A549 (cell line): ENCODE results near the gene USP34. TPM values are rescaled to one million over a fixed set of nuclear protein-coding genes. Genes with fewer than 3 reads are reported as not detected.
A peak's percentile ranks its signal among the peaks of the same experiment; 100 is the strongest.

ENCODE experiments used
- ATAC-seq, 2 experiments: fragments of 200-7000 bp in 1 of 2; fragments of >200 bp in 1 of 2; cut with Nextera tagmentation in 1 of 2; cut with Tn5 transposase in 1 of 2; 3 replicates each; pipeline versions ENCODE4 v1.8.0 to v1.9.1; 2018 to 2020; ENCODE audit warnings: mild to moderate bottlenecking in 1 of 2, moderate library complexity in 1 of 2
- CTCF ChIA-PET: fragments of 300-600 bp; sonication (Branson Sonifier 250); formaldehyde crosslinking; extraction: SDS; loops from one replicate; lab custom pipeline; 2021; ENCODE audit warnings: antibody characterized with exemption, inconsistent platforms; lab: Yijun Ruan, JAX
- POLR2A ChIA-PET: fragments of 350-600 bp; formaldehyde crosslinking; extraction: SDS; loops from one replicate; lab custom pipeline; 2021; ENCODE audit warnings: antibody characterized with exemption, inconsistent platforms; lab: Yijun Ruan, JAX
- DNase-seq, 2 experiments: peaks; one replicate each; pipeline versions ENCODE4 v3.0.0 to v3.0.0-alpha.2; 2011 to 2016; ENCODE audit warnings: low read depth in 1 of 2, low spot score in 1 of 2
- FAIRE-seq: peaks from 2 replicates; lab custom pipeline; 2011; peaks lifted over from hg19 to GRCh38; lab: Jason Lieb, UNC
- H3K27ac ChIP-seq, 2 experiments: fragments of >200 bp; sonication (Bioruptor Twin); formaldehyde crosslinking; 3 replicates each; pipeline ENCODE4 v1.5.1; 2016 to 2017
- H3K4me1 ChIP-seq: fragments of >200 bp; sonication (Bioruptor Twin); formaldehyde crosslinking; 3 replicates; pipeline ENCODE4 v1.6.1; 2016
- H3K4me2 ChIP-seq: fragments of >200 bp; sonication (Bioruptor Twin); formaldehyde crosslinking; 3 replicates; pipeline ENCODE4 v1.6.1; 2016
- H3K4me3 ChIP-seq: fragments of >200 bp; sonication (Bioruptor Twin); formaldehyde crosslinking; 3 replicates; pipeline ENCODE4 v1.5.1; 2016
- H3K9me3 ChIP-seq: fragments of >200 bp; sonication (Bioruptor Twin); formaldehyde crosslinking; 3 replicates; pipeline ENCODE4 v1.6.1; 2016
- BHLHE40 ChIP-seq: IDR thresholded peaks from 2 replicates; pipeline ENCODE4 v1.6.1; 2012; ENCODE audit warnings: low read depth, low read length, inconsistent platforms
- EHF ChIP-seq: fragments of 250-450 bp; sonication (Bioruptor Pico); IDR thresholded peaks from 2 replicates; pipeline ENCODE4 v1.5.0; 2020; ENCODE audit warnings: mild to moderate bottlenecking
- ELK1 ChIP-seq: fragments of 150-350 bp; IDR thresholded peaks from 2 replicates; pipeline ENCODE4 v1.6.1; 2014; ENCODE audit warnings: low read depth, mild to moderate bottlenecking, low read length
- ESRRA ChIP-seq: fragments of 150-350 bp; IDR thresholded peaks from 2 replicates; pipeline ENCODE4 v1.6.1; 2014; ENCODE audit warnings: mild to moderate bottlenecking, low read length, borderline replicate concordance
- FOSB ChIP-seq: fragments of 250-450 bp; sonication (Bioruptor Pico); IDR thresholded peaks from 2 replicates; pipeline ENCODE4 v1.5.0; 2020; ENCODE audit warnings: mild to moderate bottlenecking, moderate library complexity
- GATA3 ChIP-seq: IDR thresholded peaks from 2 replicates; pipeline ENCODE4 v1.6.1; 2012; ENCODE audit warnings: borderline replicate concordance
- HMGXB4 ChIP-seq: fragments of 250-450 bp; sonication (Bioruptor Pico); IDR thresholded peaks from 2 replicates; pipeline ENCODE4 v1.5.0; 2021; ENCODE audit warnings: mild to moderate bottlenecking, moderate library complexity, borderline replicate concordance
- HOXA7 ChIP-seq: fragments of 250-450 bp; sonication (Bioruptor Pico); IDR thresholded peaks from 2 replicates; pipeline ENCODE4 v1.5.0; 2020; ENCODE audit warnings: mild to moderate bottlenecking, moderate library complexity
- HOXB5 ChIP-seq: fragments of 250-450 bp; sonication (Bioruptor Pico); IDR thresholded peaks from 2 replicates; pipeline ENCODE4 v1.5.0; 2020; ENCODE audit warnings: mild to moderate bottlenecking, moderate library complexity
- MAX ChIP-seq: IDR thresholded peaks from 2 replicates; pipeline ENCODE4 v1.6.1; 2012
- MAZ ChIP-seq: fragments of 150-350 bp; IDR thresholded peaks from 2 replicates; pipeline ENCODE4 v1.6.1; 2014; ENCODE audit warnings: antibody characterized with exemption, low read depth, low read length, borderline replicate concordance
- NPAS2 ChIP-seq: fragments of 250-450 bp; sonication (Bioruptor Pico); IDR thresholded peaks from 2 replicates; pipeline ENCODE4 v1.8.0; 2022; ENCODE audit warnings: mild to moderate bottlenecking, moderate library complexity, borderline replicate concordance
- NR3C1 ChIP-seq: fragments of >200 bp; sonication (Bioruptor Twin); formaldehyde crosslinking; IDR thresholded peaks from 3 replicates; pipeline ENCODE4 v1.6.1; 2017
- PBX3 ChIP-seq: IDR thresholded peaks from 2 replicates; pipeline ENCODE4 v1.6.1; 2012
- POLR2AphosphoS2 ChIP-seq: conservative IDR thresholded peaks from 2 replicates; pipeline ENCODE4 v1.6.1; 2012; ENCODE audit warnings: low read length, improper control_type of control experiment, inconsistent platforms
- RFX5 ChIP-seq: fragments of 450-650 bp; IDR thresholded peaks from 2 replicates; pipeline ENCODE4 v1.7.1; 2014; ENCODE audit warnings: antibody characterized with exemption, mild to moderate bottlenecking, moderate library complexity
- RNF2 ChIP-seq: fragments of 200-600 bp; sonication (generic); IDR thresholded peaks from 2 replicates; pipeline ENCODE4 v1.6.1; 2016; ENCODE audit warnings: low read depth, mild to moderate bottlenecking, antibody characterized with exemption, moderate library complexity, borderline replicate concordance
- ZC3H11A ChIP-seq: fragments of 450-650 bp; IDR thresholded peaks from 2 replicates; pipeline ENCODE4 v1.6.1; 2014; ENCODE audit warnings: antibody characterized with exemption, mild to moderate bottlenecking
- WGBS: methylation state at CpG from one replicate; pipeline ENCODE4 v1.1.6; 2017; ENCODE audit errors: missing lambda C conversion rate; 5-methylcytosine and 5-hydroxymethylcytosine counted together
- polyA plus RNA-seq, 4 experiments: library from polyadenylated mRNA; depleted of rRNA in 3 of 4; stranded (reverse); fragments of >200 nt; fragmentation: RNase III in 1 of 4; extraction: RNeasy Plus Mini Kit Qiagen cat#74134 plus additional on column Dnase treatment in 1 of 4; gene quantifications; 2 replicates in 3 of 4; 3 replicates in 1 of 4; pipeline ENCODE4 v1.2.3, GENCODE V29; 2011 to 2017
- TF ChIP-seq, protein P1 (sequence below): fragments of >200 bp; sonication (Bioruptor Twin); formaldehyde crosslinking; IDR thresholded peaks from 3 replicates; pipeline ENCODE4 v1.6.1; 2016

Gene USP34
- polyA plus RNA-seq, 2 of the 4 experiments (the other 2 are of a cell fraction), result 47.7 to 132 TPM

DNA sequence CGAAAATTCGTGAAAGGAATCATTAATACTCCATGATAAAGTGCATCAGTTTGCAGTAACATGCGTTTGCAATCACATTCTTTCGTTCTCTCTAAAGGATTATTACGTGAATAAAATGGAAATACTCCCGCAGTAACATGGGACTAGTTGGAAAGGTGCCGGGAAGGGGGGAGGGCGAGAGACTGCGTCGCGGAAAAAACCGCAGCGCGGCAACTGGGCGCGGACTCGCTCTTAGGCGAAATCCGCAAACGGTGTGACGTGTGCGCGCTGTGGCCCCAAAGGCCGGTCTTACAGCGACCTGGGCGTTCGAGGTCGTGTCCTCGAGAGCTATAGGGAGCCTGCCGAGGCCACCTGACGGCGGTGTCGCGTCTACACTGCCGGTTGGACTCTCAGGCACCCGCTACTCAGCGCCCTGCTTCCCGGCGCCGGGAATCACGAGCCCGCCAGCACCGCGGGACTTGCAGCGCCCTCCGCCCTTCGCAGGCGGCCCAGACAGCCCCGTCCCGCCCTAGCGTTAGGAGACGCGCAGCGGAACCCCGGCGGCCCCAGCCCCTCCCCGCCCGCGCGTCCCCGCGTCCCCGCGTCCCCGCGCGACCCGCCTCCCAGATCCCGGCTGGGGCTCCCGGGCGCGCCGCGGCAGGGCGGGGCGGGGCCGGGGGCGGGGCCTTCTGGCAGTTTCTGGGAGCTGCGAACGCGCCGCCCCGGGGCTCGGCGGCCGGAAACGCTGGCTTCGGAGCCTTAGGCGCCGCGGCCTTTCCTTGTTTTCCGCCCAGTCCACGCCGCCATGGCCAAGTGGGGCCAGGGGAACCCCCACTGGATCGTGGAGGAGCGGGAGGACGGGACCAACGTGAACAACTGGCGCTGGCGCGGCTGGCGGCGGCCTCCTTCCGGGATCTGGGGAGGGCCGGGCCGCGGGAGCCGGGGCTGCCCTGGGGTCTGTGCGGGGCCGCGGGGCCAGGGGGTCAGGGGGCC, 293.8 kb downstream of the USP34 start (continued):
- peak; percentile 63; the same call in 1 of the 2 replicates for TF ChIP-seq ESRRA
- TF ChIP-seq, protein P1, sequence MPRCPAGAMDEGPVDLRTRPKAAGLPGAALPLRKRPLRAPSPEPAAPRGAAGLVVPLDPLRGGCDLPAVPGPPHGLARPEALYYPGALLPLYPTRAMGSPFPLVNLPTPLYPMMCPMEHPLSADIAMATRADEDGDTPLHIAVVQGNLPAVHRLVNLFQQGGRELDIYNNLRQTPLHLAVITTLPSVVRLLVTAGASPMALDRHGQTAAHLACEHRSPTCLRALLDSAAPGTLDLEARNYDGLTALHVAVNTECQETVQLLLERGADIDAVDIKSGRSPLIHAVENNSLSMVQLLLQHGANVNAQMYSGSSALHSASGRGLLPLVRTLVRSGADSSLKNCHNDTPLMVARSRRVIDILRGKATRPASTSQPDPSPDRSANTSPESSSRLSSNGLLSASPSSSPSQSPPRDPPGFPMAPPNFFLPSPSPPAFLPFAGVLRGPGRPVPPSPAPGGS, result peak; percentile 88

GRCh38 chr2:61175036-61175435, 295.9 kb downstream of the USP34 start:
- Histone ChIP-seq H3K4me3 (no peak overlapping the region), H3K9me3 (no peaks in the 10 kb centered on the region), H3K4me2 (no peak overlapping the region), H3K27ac (no peak overlapping the region), H3K4me1 (peaks cover 26% of the 10 kb centered on the region)
- 95% methylated on average over 8 of the region's 8 CpGs for WGBS
- ATAC-seq (no peak), FAIRE-seq (no peak), DNase-seq (no peak)
- ChIA-PET POLR2A (interaction anchor here (0.8 kb wide), 1 partner anchor 13 kb away, joined by 3 read pairs; no protein-coding TSS in a partner anchor), CTCF (interaction anchor here (0.6 to 2.0 kb wide), 2 partner anchors 11 to 154 kb away, joined by 3 to 8 read pairs; no protein-coding TSS in a partner anchor)
- no peak for TF ChIP-seq MAZ
- TF ChIP-seq RFX5, result no peak
- TF ChIP-seq ZC3H11A, result no peak
- no peak for TF ChIP-seq HOXA7 (CRISPR knock-in tag)
- no peak for TF ChIP-seq PBX3

- Histone ChIP-seq H3K9me3 (no peaks in the 10 kb centered on the region), H3K4me2 (no peak overlapping the region), H3K27ac (no peak overlapping the region), H3K4me3 (no peak overlapping the region), H3K4me1 (peaks cover 7% of the 10 kb centered on the region)
- POLR2A ChIA-PET, result no interaction called here
- WGBS, result 86% methylated on average over 4 of the region's 4 CpGs
- DNase-seq, result no peak
- CTCF ChIA-PET, result interaction anchor here (2.0 kb wide), 1 partner anchor 9 kb away, joined by 8 read pairs; no protein-coding TSS in a partner anchor
- no peak for FAIRE-seq
- no peak for ATAC-seq
- TF ChIP-seq RNF2 (no peak), NR3C1 (no peak), NPAS2 (no peak), POLR2AphosphoS2 (no peak), PBX3 (no peak), BHLHE40 (no peak), HMGXB4 (CRISPR knock-in tag) (no peak), ELK1 (no peak), HOXB5 (no peak), MAX (no peak), FOSB (CRISPR knock-in tag) (no peak), EHF (CRISPR knock-in tag) (no peak), GATA3 (no peak)
Observed at GRCh38 chr2:61173116-61173515, 297.8 kb downstream of the USP34 start.
